Keratinocyte (primary cell): ENCODE data around the gene STK32B.

Source experiments
- EZH2 ChIP-seq: IDR thresholded peaks from one replicate; pipeline ENCODE4 v1.6.1; 2012; ENCODE audit warnings: inconsistent platforms, mild to moderate bottlenecking, low read length, moderate library complexity
- TF ChIP-seq, protein P1 (sequence below), 3 experiments: IDR thresholded peaks in 1 of 3; conservative IDR thresholded peaks in 1 of 3; optimal IDR thresholded peaks in 1 of 3; 2 replicates in 2 of 3; 3 replicates in 1 of 3; pipeline versions ENCODE3 to v1.5.1; 2011; ENCODE audit warnings: low read length in 3 of 3, mild to moderate bottlenecking in 3 of 3, moderate library complexity in 2 of 3, control low read depth in 1 of 3, inconsistent platforms in 1 of 3; ENCODE audit not compliant: insufficient read depth in 2 of 3; ENCODE audit errors: extremely low read depth in 1 of 3

DNA sequence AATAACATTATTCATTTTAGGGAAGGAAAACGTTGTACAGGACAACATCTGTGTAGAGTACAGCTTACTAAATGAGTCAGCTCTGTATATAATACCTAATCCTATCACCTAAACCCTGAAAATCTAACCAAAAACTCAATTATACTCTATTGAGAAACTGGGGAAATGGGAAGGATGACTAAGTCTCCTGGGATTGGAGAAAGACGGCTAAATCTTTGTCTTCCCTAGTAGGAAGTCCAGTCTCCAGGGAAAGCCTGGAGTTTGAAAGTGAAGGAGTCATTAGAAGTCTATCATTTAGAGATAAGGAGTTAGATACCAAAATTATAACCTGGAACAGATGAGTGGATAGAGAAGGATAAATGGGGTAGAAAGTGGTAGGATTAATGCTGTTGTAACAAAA lies 286.5 kb downstream of the STK32B start:
- TF ChIP-seq, protein P1, sequence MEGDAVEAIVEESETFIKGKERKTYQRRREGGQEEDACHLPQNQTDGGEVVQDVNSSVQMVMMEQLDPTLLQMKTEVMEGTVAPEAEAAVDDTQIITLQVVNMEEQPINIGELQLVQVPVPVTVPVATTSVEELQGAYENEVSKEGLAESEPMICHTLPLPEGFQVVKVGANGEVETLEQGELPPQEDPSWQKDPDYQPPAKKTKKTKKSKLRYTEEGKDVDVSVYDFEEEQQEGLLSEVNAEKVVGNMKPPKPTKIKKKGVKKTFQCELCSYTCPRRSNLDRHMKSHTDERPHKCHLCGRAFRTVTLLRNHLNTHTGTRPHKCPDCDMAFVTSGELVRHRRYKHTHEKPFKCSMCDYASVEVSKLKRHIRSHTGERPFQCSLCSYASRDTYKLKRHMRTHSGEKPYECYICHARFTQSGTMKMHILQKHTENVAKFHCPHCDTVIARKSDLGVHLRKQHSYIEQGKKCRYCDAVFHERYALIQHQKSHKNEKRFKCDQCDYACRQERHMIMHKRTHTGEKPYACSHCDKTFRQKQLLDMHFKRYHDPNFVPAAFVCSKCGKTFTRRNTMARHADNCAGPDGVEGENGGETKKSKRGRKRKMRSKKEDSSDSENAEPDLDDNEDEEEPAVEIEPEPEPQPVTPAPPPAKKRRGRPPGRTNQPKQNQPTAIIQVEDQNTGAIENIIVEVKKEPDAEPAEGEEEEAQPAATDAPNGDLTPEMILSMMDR (optimal IDR thresholded peaks at IDR 0.05 in 1 of 3, IDR thresholded peaks at IDR 0.05 in 1 of 3, conservative IDR thresholded peaks at IDR 0.05 in 1 of 3; ENCODE audit: extremely low read depth in 1 of 3, insufficient read depth in 2 of 3, low read length in 3 of 3), result no peak
- TF ChIP-seq EZH2, result no peak
